Osteoblast (primary cell): ENCODE data around the gene CNDP1. TPM values are rescaled to one million over a fixed set of nuclear protein-coding genes. Genes with fewer than 3 reads are reported as not detected.
"Not testable (repeated sequence)": the region's sequence is repeated elsewhere in the genome, so short reads cannot be mapped to it uniquely, and the experiment has no call there.

Source experiments
- DNase-seq: peaks from one replicate; pipeline ENCODE4 v3.0.0; 2011; ENCODE audit warnings: low spot score, mixed read lengths; ENCODE audit not compliant: insufficient read length; ENCODE audit errors: missing footprints
- H2AFZ ChIP-seq: 2 replicates; pipeline ENCODE4 v1.6.0; 2011; ENCODE audit warnings: mild to moderate bottlenecking, low read length
- H3K27ac ChIP-seq: 2 replicates; pipeline ENCODE4 v1.5.1; 2011; ENCODE audit warnings: mild to moderate bottlenecking, low read depth, low read length, moderate library complexity
- H3K27me3 ChIP-seq: 2 replicates; pipeline ENCODE4 v1.6.0; 2012; ENCODE audit warnings: mild to moderate bottlenecking, control low read depth, inconsistent platforms, low read length, moderate library complexity; ENCODE audit not compliant: insufficient read depth
- H3K36me3 ChIP-seq: 2 replicates; pipeline ENCODE4 v1.5.1; 2011; ENCODE audit warnings: mild to moderate bottlenecking, low read length, control low read depth, moderate library complexity; ENCODE audit not compliant: insufficient read depth
- H3K4me1 ChIP-seq: 2 replicates; pipeline ENCODE4 v1.5.1; 2011; ENCODE audit warnings: mild to moderate bottlenecking, low read length, control low read depth, moderate library complexity; ENCODE audit not compliant: insufficient read depth
- H3K4me2 ChIP-seq: 2 replicates; pipeline ENCODE4 v1.6.0; 2011; ENCODE audit warnings: mild to moderate bottlenecking, low read length; ENCODE audit not compliant: insufficient read depth
- H3K4me3 ChIP-seq: fragments of 200-600 bp; sonication (generic); 3 replicates; pipeline ENCODE4 v1.5.1; 2012; ENCODE audit warnings: mild to moderate bottlenecking, low read length, inconsistent platforms; ENCODE audit not compliant: insufficient read depth
- H3K79me2 ChIP-seq: 2 replicates; pipeline ENCODE4 v1.6.0; 2012; ENCODE audit warnings: mild to moderate bottlenecking, low read length, control low read depth, inconsistent platforms; ENCODE audit not compliant: insufficient read depth
- H3K9me3 ChIP-seq: 2 replicates; pipeline ENCODE4 v1.5.1; 2011; ENCODE audit warnings: low read depth, low read length, control low read depth
- H4K20me1 ChIP-seq: 2 replicates; pipeline ENCODE4 v1.6.0; 2012; ENCODE audit warnings: mild to moderate bottlenecking, low read length, control low read depth; ENCODE audit not compliant: insufficient read depth
- total RNA-seq: library from RNA; depleted of rRNA; stranded (reverse); fragments of >200 nt; gene quantifications from 2 replicates; pipeline ENCODE4 v1.2.3, GENCODE V29; 2012
- TF ChIP-seq, protein P1 (sequence below): IDR thresholded peaks from 2 replicates; pipeline ENCODE4 v1.5.1; 2011; ENCODE audit warnings: mild to moderate bottlenecking, low read depth, low read length, moderate library complexity; ENCODE audit errors: extremely low read depth

The CNDP1 gene
- total RNA-seq, 1 donor: not detected

DNA sequence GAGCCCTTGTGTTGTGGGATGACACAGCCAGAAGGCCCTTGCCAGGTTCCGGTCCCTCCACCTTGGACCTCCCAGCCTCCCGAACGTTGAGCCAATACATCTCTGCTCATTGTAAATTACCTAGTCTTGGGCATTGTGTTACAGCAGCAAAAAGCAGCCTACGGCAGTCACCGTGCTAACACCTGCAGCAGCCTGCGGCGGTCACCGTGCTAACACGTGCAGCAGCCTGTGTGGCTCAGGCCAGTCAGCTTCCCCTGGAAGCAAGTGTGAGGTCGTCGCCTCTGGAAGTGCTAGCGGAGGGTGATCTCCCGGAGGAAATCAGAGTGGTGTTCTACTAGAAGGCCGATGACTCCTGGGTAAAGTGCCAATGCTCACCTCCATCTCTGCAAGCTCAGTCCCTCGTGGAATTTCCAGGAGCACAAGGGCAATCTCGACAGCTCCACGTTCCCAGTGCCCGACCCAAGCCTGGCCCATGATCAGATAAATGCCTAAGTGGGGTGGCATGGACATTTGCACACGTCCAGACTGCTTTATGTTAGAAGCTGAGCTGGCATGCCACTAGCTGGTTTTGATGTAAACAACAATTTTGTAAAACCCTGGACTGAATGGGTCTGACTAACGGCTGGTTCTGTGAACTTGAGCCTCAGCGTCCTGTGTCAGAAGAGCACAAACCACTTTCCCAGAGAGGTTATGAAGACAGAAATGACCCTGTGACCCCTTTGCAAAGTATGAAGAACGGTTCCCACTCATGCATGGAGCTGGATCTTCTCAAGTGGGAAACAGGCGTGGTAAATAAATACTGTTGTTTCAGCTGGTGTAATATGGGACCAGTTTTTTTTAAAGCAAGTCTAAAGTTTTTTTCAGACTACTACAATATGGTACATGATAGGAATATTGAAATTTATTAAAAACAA lies 11.4 kb upstream of the CNDP1 start:
- Histone ChIP-seq H3K27ac (no peak overlapping the region), H3K4me3 (no peak overlapping the region), H3K36me3 (peaks cover 17% of the 10 kb centered on the region), H4K20me1 (no peaks in the 10 kb centered on the region), H2AFZ (no peak overlapping the region), H3K4me2 (no peak overlapping the region), H3K4me1 (no peaks in the 10 kb centered on the region), H3K9me3 (no peaks in the 10 kb centered on the region), H3K27me3 (no peaks in the 10 kb centered on the region), H3K79me2 (no peaks in the 10 kb centered on the region)
- TF ChIP-seq, protein P1, sequence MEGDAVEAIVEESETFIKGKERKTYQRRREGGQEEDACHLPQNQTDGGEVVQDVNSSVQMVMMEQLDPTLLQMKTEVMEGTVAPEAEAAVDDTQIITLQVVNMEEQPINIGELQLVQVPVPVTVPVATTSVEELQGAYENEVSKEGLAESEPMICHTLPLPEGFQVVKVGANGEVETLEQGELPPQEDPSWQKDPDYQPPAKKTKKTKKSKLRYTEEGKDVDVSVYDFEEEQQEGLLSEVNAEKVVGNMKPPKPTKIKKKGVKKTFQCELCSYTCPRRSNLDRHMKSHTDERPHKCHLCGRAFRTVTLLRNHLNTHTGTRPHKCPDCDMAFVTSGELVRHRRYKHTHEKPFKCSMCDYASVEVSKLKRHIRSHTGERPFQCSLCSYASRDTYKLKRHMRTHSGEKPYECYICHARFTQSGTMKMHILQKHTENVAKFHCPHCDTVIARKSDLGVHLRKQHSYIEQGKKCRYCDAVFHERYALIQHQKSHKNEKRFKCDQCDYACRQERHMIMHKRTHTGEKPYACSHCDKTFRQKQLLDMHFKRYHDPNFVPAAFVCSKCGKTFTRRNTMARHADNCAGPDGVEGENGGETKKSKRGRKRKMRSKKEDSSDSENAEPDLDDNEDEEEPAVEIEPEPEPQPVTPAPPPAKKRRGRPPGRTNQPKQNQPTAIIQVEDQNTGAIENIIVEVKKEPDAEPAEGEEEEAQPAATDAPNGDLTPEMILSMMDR: no peak
- DNase-seq: no peak

DNA sequence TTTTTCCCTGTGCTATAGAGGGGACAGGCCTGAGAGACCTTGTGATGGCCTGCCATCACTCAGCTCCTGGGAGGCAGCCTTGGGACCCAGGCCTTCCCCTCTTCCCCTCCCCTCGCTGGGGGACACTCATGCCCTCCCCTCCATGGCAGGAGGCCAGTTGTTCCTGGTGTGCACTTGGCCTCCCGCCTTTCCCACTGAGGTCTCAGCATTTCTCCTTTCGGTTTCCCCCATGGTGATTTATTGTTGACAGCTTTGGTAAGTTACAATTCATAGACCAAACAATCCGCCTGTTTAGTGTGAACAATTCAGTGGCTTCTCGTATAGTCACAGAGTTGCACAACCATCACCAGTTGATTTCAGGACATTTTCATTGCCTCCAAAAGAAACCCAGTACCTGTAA lies 10.2 kb upstream of the CNDP1 start:
- no peak for DNase-seq
- peaks cover 5% of the 10 kb centered on the region for H3K27me3 ChIP-seq
- TF ChIP-seq, protein P1: no peak
- H2AFZ ChIP-seq: no peak overlapping the region
- H3K27ac ChIP-seq: no peak overlapping the region
- H4K20me1 ChIP-seq: no peaks in the 10 kb centered on the region
- H3K36me3 ChIP-seq: peaks cover 10% of the 10 kb centered on the region
- no peaks in the 10 kb centered on the region for H3K79me2 ChIP-seq
- H3K4me1 ChIP-seq: no peaks in the 10 kb centered on the region
- H3K4me2 ChIP-seq: no peak overlapping the region
- no peak overlapping the region for H3K4me3 ChIP-seq
- no peaks in the 10 kb centered on the region for H3K9me3 ChIP-seq

DNA sequence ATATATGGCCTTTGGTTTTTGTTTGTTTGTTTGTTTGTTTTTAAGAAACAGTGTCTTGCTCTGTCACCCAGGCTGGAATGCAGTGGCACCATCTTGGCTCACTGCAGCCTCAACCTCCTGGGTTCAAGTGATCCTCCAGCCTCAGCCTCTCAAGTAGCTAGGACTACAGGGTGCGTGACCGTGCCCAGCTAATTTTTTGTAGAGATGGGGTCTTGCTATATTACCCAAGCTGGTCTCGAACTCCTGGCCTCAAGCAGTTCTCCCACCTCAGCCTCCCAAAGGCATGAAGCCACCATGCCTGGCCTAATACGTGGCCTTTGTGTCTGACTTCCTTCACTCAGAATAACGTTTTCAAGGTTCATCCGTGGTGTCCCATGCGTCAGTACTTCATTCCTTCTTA lies 9.4 kb upstream of the CNDP1 start:
- H4K20me1 ChIP-seq, H3K36me3 ChIP-seq, H3K79me2 ChIP-seq, H3K4me2 ChIP-seq, H2AFZ ChIP-seq, H3K27me3 ChIP-seq, H3K4me3 ChIP-seq, H3K9me3 ChIP-seq, DNase-seq, H3K27ac ChIP-seq, H3K4me1 ChIP-seq: not testable (repeated sequence)

DNA sequence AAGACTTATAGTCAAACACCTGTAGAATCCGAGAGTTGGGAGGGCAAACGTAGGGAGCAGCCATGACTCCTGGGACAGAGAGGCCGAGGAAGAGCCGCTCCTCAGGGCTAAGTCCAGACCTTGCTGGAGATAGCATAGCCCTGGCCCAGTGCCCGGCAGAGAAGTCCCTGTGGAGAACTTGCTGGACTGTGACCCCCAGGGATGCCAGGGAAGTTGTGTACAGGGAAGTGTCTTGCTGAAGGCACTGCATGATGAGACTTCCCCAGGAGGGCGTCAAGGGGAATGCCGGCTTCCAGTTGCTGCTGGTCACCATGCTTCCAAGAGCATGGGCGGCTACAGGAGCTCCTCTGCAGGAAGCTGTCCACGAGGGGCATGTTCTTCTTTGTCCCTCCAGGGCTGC lies 8.6 kb upstream of the CNDP1 start:
- no peak overlapping the region for H3K4me3 ChIP-seq
- H3K27ac ChIP-seq: no peak overlapping the region
- H3K36me3 ChIP-seq: no peaks in the 10 kb centered on the region
- no peaks in the 10 kb centered on the region for H3K79me2 ChIP-seq
- no peak overlapping the region for H2AFZ ChIP-seq
- no peak overlapping the region for H3K4me2 ChIP-seq
- no peaks in the 10 kb centered on the region for H4K20me1 ChIP-seq
- peaks cover 5% of the 10 kb centered on the region for H3K27me3 ChIP-seq
- no peaks in the 10 kb centered on the region for H3K9me3 ChIP-seq
- no peak for DNase-seq
- TF ChIP-seq, protein P1: no peak
- H3K4me1 ChIP-seq: no peaks in the 10 kb centered on the region
